ENCODE data around the gene IRAK3.

GRCh38 chr12:66272650-66273049 lies 83.6 kb downstream of the IRAK3 start:
- TF ChIP-seq CTCF (IDR thresholded peaks at IDR 0.05 in 8 of 11, conservative IDR thresholded peaks at IDR 0.05 in 3 of 11) (no peak), POLR2AphosphoS5 (IDR thresholded peaks at IDR 0.05) (no peak)
